GM21717 (cell line): Measurements from ENCODE around the gene BAAT.
"Not testable (repeated sequence)": the region's sequence is repeated elsewhere in the genome, so short reads cannot be mapped to it uniquely, and the experiment has no call there.

Experiments
- ATAC-seq: cut with Tn5 transposase; IDR thresholded peaks from one replicate; pipeline ENCODE4 v1.9.1; 2021; ENCODE audit warnings: mild to moderate bottlenecking, moderate library complexity; ENCODE audit not compliant: unreplicated experiment

Gene BAAT

GRCh38 chr9:101365181-101365580, 19.6 kb downstream of the BAAT start:
- ATAC-seq = no peak

- ATAC-seq = no peak
Observed at GRCh38 chr9:101362450-101362849, 22.4 kb downstream of the BAAT start.

- ATAC-seq = no peak
Observed at GRCh38 chr9:101360647-101361046, 24.2 kb downstream of the BAAT start.

GRCh38 chr9:101359679-101360078, 25.1 kb downstream of the BAAT start:
- no peak for ATAC-seq

- no peak for ATAC-seq
Observed at GRCh38 chr9:101356619-101357018, 28.2 kb downstream of the BAAT start.

- ATAC-seq = no peak
Observed at GRCh38 chr9:101354765-101355708, 29.8 kb downstream of the BAAT start.

- ATAC-seq = no peak
Observed at GRCh38 chr9:101354143-101354764, 30.6 kb downstream of the BAAT start.

GRCh38 chr9:101353683-101354082, 31.1 kb downstream of the BAAT start:
- ATAC-seq = no peak

- no peak for ATAC-seq
Observed at GRCh38 chr9:101352892-101353463, 31.8 kb downstream of the BAAT start.

- ATAC-seq = no peak
Observed at GRCh38 chr9:101350285-101350684, 34.5 kb downstream of the BAAT start.

- no peak for ATAC-seq
Observed at GRCh38 chr9:101342595-101342994, 42.2 kb downstream of the BAAT start.

- ATAC-seq = no peak
Observed at GRCh38 chr9:101341958-101342357, 42.8 kb downstream of the BAAT start.

- no peak for ATAC-seq
Observed at GRCh38 chr9:101337237-101337636, 47.6 kb downstream of the BAAT start.

- ATAC-seq = no peak
Observed at GRCh38 chr9:101336091-101336490, 48.7 kb downstream of the BAAT start.

GRCh38 chr9:101333926-101334702, 50.7 kb downstream of the BAAT start:
- no peak for ATAC-seq

- ATAC-seq = no peak
Observed at GRCh38 chr9:101333490-101333889, 51.3 kb downstream of the BAAT start.

GRCh38 chr9:101332362-101332761, 52.4 kb downstream of the BAAT start:
- ATAC-seq = no peak

GRCh38 chr9:101327422-101327909, 57.3 kb downstream of the BAAT start:
- not testable (repeated sequence) for ATAC-seq

GRCh38 chr9:101326501-101326900, 58.3 kb downstream of the BAAT start:
- ATAC-seq = no peak

GRCh38 chr9:101326035-101326434, 58.8 kb downstream of the BAAT start:
- ATAC-seq = no peak

- no peak for ATAC-seq
Observed at GRCh38 chr9:101325053-101325452, 59.8 kb downstream of the BAAT start.
